PC-9 (cell line): ENCODE measurements around the gene DRICH1. TPM values are rescaled to one million over a fixed set of nuclear protein-coding genes. Genes with fewer than 3 reads are reported as not detected.

Experiments used
- Bru-seq: library from RNA; stranded (reverse); fragments of 400-500 nt; gene quantifications from one replicate; lab custom pipeline; 2021; lab: Mats Ljungman, UMichigan
- BruChase-seq, 2 experiments: library from RNA; stranded (reverse); fragments of 400-500 nt; gene quantifications; one replicate each; lab custom pipeline; 2021; lab: Mats Ljungman, UMichigan
- BruUV-seq: library from RNA; stranded (reverse); fragments of 400-500 nt; replicated peaks from 2 replicates; lab custom pipeline; 2021; lab: Mats Ljungman, UMichigan
- CTCF ChIA-PET: fragments of 300-600 bp; sonication (Branson Sonifier 250); formaldehyde crosslinking; loops from one replicate; lab custom pipeline; 2022; ENCODE audit warnings: antibody characterized with exemption; lab: Charles Lee
- POLR2A ChIA-PET: fragments of 300-600 bp; sonication (Branson Sonifier 250); formaldehyde crosslinking; loops from one replicate; lab custom pipeline; 2022; ENCODE audit warnings: antibody characterized with exemption; ENCODE audit not compliant: unreplicated experiment; lab: Charles Lee
- DNase-seq, 2 experiments: peaks; one replicate each; pipeline versions ENCODE4 v3.0.0 to v3.0.0-alpha.2; 2015 to 2022; ENCODE audit warnings: mixed read lengths in 1 of 2
- H2AFZ ChIP-seq: fragments of 200-600 bp; sonication (generic); 2 replicates; pipeline ENCODE4 v1.8.1; 2017; ENCODE audit warnings: antibody characterized with exemption
- H3F3A ChIP-seq: fragments of 200-600 bp; sonication (generic); 2 replicates; pipeline ENCODE4 v1.8.1; 2017; ENCODE audit warnings: antibody characterized with exemption, mild to moderate bottlenecking, low read depth; ENCODE audit not compliant: insufficient read depth
- H3K27ac ChIP-seq: fragments of 200-600 bp; sonication (generic); 2 replicates; pipeline ENCODE4 v1.6.1; 2016; ENCODE audit warnings: mixed run types
- H3K27me3 ChIP-seq: fragments of 200-600 bp; sonication (generic); 2 replicates; pipeline ENCODE4 v1.6.1; 2016; ENCODE audit warnings: low read depth, mixed run types; ENCODE audit not compliant: insufficient read depth
- H3K36me3 ChIP-seq: fragments of 200-600 bp; sonication (generic); 2 replicates; pipeline ENCODE4 v1.6.1; 2016; ENCODE audit warnings: low read depth, mixed run types
- H3K4me1 ChIP-seq: fragments of 200-600 bp; sonication (generic); replicated peaks from 2 replicates; pipeline ENCODE4 v1.6.1; 2016; ENCODE audit warnings: mixed run types; ENCODE audit not compliant: insufficient read depth
- H3K4me2 ChIP-seq: fragments of 200-600 bp; sonication (generic); 2 replicates; pipeline ENCODE4 v1.6.1; 2017; ENCODE audit warnings: mixed run types
- H3K4me3 ChIP-seq: fragments of 200-600 bp; sonication (generic); 2 replicates; pipeline ENCODE4 v1.6.1; 2016; ENCODE audit warnings: mixed run types
- H3K79me2 ChIP-seq: fragments of 200-600 bp; sonication (generic); 2 replicates; pipeline ENCODE4 v1.6.1; 2017; ENCODE audit warnings: low read depth, mixed run types
- H3K9me2 ChIP-seq: fragments of 200-600 bp; sonication (generic); 2 replicates; pipeline ENCODE4 v1.8.1; 2017; ENCODE audit warnings: mild to moderate bottlenecking; ENCODE audit not compliant: insufficient read depth
- H3K9me3 ChIP-seq: fragments of 200-600 bp; sonication (generic); 2 replicates; pipeline ENCODE4 v1.8.1; 2016; ENCODE audit warnings: low read depth; ENCODE audit not compliant: insufficient read depth
- H4K20me1 ChIP-seq: fragments of 200-600 bp; sonication (generic); 2 replicates; pipeline ENCODE4 v1.8.1; 2017; ENCODE audit not compliant: insufficient read depth
- EZH2 ChIP-seq: fragments of 200-600 bp; sonication (generic); IDR thresholded peaks from 2 replicates; pipeline ENCODE4 v1.8.0; 2017; ENCODE audit warnings: antibody characterized with exemption, low read depth
- intact Hi-C: fragments of 100-400 bp; cut with micrococcal nuclease; formaldehyde crosslinking; loops from one replicate; pipeline ENCODE4 v1.10.0; 2022; ENCODE audit not compliant: unreplicated experiment
- long read RNA-seq: library from polyadenylated mRNA; stranded (forward); transcript quantifications from one replicate; pipeline ENCODE4 v2.0.0, GENCODE V29; 2022
- total RNA-seq: library from RNA; stranded (reverse); gene quantifications from 2 replicates; pipeline ENCODE4 v1.2.3, GENCODE V29; 2021
- TF ChIP-seq, protein P1 (sequence below): fragments of 200-600 bp; sonication (generic); conservative IDR thresholded peaks from 2 replicates; pipeline ENCODE4 v1.6.1; 2017; ENCODE audit warnings: mixed run types, antibody characterized with exemption, mild to moderate bottlenecking, moderate library complexity

DRICH1 gene, protein sequence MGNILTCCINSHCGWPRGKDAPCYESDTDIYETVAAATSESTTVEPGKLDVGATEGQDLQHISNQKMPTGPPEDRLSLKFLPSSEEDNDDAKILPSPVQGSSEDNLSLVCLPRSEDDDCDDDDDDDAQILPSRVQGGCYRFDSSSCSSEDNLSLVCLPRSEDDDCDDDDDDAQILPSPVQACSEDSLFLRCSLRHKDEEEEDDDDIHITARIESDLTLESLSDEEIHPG
- total RNA-seq, result 0.57 and 0.60 TPM in 2 replicates
- percentile 27 among the genes with signal in this experiment for Bru-seq, nascent RNA
- BruChase-seq, experiment 1, labeled RNA remaining after a 2-hour chase, result percentile 38 among the genes with signal in this experiment
- BruChase-seq, experiment 2, labeled RNA remaining after a 6-hour chase, result percentile 29 among the genes with signal in this experiment
- long read RNA-seq, result 0 reads

DNA sequence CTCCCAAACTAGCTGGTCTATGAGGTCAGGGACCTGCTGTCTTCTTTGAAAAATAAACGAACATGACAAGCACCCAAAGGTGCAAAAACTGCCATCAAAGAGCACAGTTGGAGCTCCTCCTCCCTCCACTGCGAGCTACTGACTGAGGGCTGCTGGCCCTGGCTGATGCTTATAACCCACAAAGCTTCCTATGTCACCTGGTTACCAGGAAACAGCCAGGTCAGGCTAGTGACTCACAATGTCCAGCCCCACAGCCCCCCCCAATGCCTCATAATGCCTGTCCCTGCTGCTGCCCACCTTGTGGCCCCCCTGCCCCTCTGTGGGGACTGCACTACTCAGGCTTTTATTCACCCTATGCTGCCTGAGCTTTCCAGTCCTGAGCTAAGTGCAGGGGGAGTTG lies at the start of gene DRICH1:
DRICH1 (minus strand) TSS at position 144 of the 400 bp plus-strand sequence. CDS start 298 bp downstream, outside the sequence.
- Histone ChIP-seq H3K79me2 (no peaks in the 10 kb centered on the region), H4K20me1 (no peaks in the 10 kb centered on the region), H3K4me1 (no peaks in the 10 kb centered on the region), H3F3A (no peaks in the 10 kb centered on the region), H3K9me3 (no peaks in the 10 kb centered on the region), H3K36me3 (no peaks in the 10 kb centered on the region), H3K4me3 (no peak within 1 kb of the TSS), H2AFZ (no peak within 1 kb of the TSS), H3K27me3 (no peaks in the 10 kb centered on the region), H3K9me2 (no peaks in the 10 kb centered on the region), H3K27ac (no peak within 1 kb of the TSS), H3K4me2 (no peak within 1 kb of the TSS)
- ChIA-PET CTCF (no interaction called here), POLR2A (interaction anchor here (0.6 kb wide), 1 partner anchor 1177 kb away, joined by 3 read pairs; no protein-coding TSS in a partner anchor)
- TF ChIP-seq EZH2, result no peak
- TF ChIP-seq, protein P1, sequence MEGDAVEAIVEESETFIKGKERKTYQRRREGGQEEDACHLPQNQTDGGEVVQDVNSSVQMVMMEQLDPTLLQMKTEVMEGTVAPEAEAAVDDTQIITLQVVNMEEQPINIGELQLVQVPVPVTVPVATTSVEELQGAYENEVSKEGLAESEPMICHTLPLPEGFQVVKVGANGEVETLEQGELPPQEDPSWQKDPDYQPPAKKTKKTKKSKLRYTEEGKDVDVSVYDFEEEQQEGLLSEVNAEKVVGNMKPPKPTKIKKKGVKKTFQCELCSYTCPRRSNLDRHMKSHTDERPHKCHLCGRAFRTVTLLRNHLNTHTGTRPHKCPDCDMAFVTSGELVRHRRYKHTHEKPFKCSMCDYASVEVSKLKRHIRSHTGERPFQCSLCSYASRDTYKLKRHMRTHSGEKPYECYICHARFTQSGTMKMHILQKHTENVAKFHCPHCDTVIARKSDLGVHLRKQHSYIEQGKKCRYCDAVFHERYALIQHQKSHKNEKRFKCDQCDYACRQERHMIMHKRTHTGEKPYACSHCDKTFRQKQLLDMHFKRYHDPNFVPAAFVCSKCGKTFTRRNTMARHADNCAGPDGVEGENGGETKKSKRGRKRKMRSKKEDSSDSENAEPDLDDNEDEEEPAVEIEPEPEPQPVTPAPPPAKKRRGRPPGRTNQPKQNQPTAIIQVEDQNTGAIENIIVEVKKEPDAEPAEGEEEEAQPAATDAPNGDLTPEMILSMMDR, result no peak
- DNase-seq, result peak in 1 of 2 experiments; percentile 6
- no TSS peak for BruUV-seq
- intact Hi-C loops, result no loop called here

DNA sequence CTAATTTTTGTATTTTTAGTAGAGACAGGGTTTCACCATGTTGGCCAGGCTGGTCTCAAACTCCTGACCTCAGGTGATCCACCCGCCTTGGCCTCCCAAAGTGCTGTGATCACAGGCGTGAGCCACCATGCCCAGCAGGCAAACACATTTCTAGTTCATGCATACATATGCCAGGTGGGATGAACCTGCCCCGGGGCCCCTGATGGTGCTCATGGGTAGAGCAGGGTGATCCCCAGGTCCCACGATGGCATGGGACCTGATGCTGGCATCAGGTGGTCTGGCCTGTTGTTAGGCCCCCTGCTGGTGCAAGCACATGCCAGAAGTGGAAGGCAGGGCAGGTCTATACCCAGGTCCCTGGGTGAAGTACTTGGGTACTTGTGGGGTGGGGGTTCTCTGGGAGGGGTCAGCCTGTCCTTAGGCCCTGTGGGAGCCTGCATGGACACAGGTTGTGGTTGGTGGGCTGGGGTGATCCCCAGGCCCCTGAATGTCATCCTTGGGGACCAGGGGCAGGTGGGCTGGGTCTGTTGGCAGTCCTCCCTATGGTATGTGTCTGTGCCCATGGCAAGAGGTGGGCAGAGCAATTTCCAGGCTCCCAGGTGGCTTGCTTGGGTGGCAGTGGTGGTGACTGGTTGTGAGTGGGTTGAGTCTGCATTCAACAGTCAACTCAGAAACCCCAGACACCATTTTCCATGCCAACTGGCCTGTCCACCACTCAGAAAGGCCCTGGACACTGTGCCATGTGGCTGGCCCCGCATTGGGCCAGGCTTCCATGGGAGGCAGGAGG lies 49.1 kb upstream of the DRICH1 start:
- Histone ChIP-seq H3K36me3 (no peaks in the 10 kb centered on the region), H3F3A (no peaks in the 10 kb centered on the region), H3K4me3 (no peak overlapping the region), H3K79me2 (no peaks in the 10 kb centered on the region), H3K9me2 (no peaks in the 10 kb centered on the region), H3K27ac (no peak overlapping the region), H3K4me1 (no peaks in the 10 kb centered on the region), H3K4me2 (no peak overlapping the region), H3K9me3 (no peaks in the 10 kb centered on the region), H2AFZ (no peak overlapping the region), H4K20me1 (0 out of 2 replicates have a peak, but pooled peaks cover 4% of the 10 kb centered on the region), H3K27me3 (no peaks in the 10 kb centered on the region)
- CTCF ChIA-PET, result no interaction called here
- BruUV-seq, result no TSS peak
- intact Hi-C loops, result no loop called here
- TF ChIP-seq, protein P1, result no peak
- TF ChIP-seq EZH2, result no peak
- DNase-seq, result no peak
- POLR2A ChIA-PET, result no interaction called here

DNA sequence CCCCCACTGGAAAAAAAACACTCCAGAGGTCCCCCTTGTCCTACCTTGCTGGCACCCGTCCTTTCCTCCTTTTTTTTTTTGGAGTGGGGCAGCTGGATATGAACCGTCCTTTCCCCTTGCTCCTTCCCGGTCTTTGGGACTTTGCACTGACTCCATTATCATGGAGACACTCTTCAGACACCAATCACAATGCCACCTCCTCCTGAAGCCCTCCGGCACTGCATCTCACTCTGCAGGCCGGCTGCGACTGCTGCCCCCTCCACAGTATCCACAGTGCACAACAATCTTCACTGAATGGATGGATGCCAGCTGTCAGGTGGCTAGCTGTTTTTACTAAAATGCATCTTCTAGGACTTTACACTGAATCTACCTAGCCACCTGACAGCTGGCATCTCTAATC lies 46.0 kb upstream of the DRICH1 start:
- Histone ChIP-seq H3K4me1 (no peaks in the 10 kb centered on the region), H3K27me3 (no peaks in the 10 kb centered on the region), H4K20me1 (0 out of 2 replicates have a peak, but pooled peaks cover 4% of the 10 kb centered on the region), H3K79me2 (no peaks in the 10 kb centered on the region), H3K4me3 (no peak overlapping the region), H3K9me3 (no peaks in the 10 kb centered on the region), H2AFZ (no peak overlapping the region), H3K27ac (no peak overlapping the region), H3K4me2 (no peak overlapping the region), H3F3A (no peaks in the 10 kb centered on the region), H3K36me3 (no peaks in the 10 kb centered on the region), H3K9me2 (no peaks in the 10 kb centered on the region)
- TF ChIP-seq, protein P1, result no peak
- TF ChIP-seq EZH2, result no peak
- ChIA-PET CTCF (no interaction called here), POLR2A (no interaction called here)
- BruUV-seq, result no TSS peak
- no peak for DNase-seq
- intact Hi-C loops, result no loop called here
